Panc1 (cell line): Measurements from ENCODE around the gene CHMP4A. TPM values are rescaled to one million over a fixed set of nuclear protein-coding genes. Genes with fewer than 3 reads are reported as not detected.

ENCODE experiments used
- ATAC-seq: fragments of 200-7000 bp; cut with Tn5 transposase; 2 replicates; pipeline ENCODE4 v1.9.1; 2020; ENCODE audit warnings: mild to moderate bottlenecking, moderate library complexity
- BruUV-seq: library from RNA; stranded (reverse); fragments of 400-500 nt; replicated peaks from 2 replicates; lab custom pipeline; 2021; lab: Mats Ljungman, UMichigan
- CTCF ChIA-PET: fragments of 300-600 bp; sonication (Branson Sonifier 250); formaldehyde crosslinking; loops from one replicate; lab custom pipeline; 2022; ENCODE audit warnings: antibody characterized with exemption; lab: Charles Lee
- POLR2A ChIA-PET: fragments of 300-600 bp; sonication (Branson Sonifier 250); formaldehyde crosslinking; loops from one replicate; lab custom pipeline; 2022; ENCODE audit warnings: antibody characterized with exemption; lab: Charles Lee
- DNase-seq: peaks from one replicate; pipeline ENCODE4 v3.0.0-alpha.2; 2010; ENCODE audit warnings: low read depth, low spot score
- H3K27ac ChIP-seq: 2 replicates; pipeline ENCODE4 v1.5.1; 2011; ENCODE audit warnings: mild to moderate bottlenecking, low read length, inconsistent platforms
- H3K27me3 ChIP-seq: fragments of 200-500 bp; sonication (Bioruptor generic); 2 replicates; pipeline ENCODE4 v1.6.0; 2014; ENCODE audit warnings: low read length, inconsistent platforms; ENCODE audit not compliant: control insufficient read depth, insufficient read depth
- H3K36me3 ChIP-seq: fragments of 200-500 bp; sonication (Bioruptor generic); 2 replicates; pipeline ENCODE4 v1.5.1; 2014; ENCODE audit warnings: inconsistent platforms, mild to moderate bottlenecking, low read length, moderate library complexity; ENCODE audit not compliant: control insufficient read depth, insufficient read depth
- H3K4me1 ChIP-seq: 2 replicates; pipeline ENCODE4 v1.5.1; 2011; ENCODE audit warnings: inconsistent platforms, mild to moderate bottlenecking, low read length, moderate library complexity; ENCODE audit not compliant: control insufficient read depth, insufficient read depth
- H3K4me3 ChIP-seq, 2 experiments: 2 replicates each; pipeline ENCODE4 v1.5.1; 2011 to 2012; ENCODE audit warnings: low read depth in 2 of 2, low read length in 2 of 2, mild to moderate bottlenecking in 2 of 2, inconsistent platforms in 1 of 2, moderate library complexity in 1 of 2
- H3K9me3 ChIP-seq: fragments of 200-500 bp; sonication (Bioruptor generic); 2 replicates; pipeline ENCODE4 v1.5.1; 2014; ENCODE audit warnings: low read depth, mild to moderate bottlenecking, inconsistent platforms, low read length, moderate library complexity; ENCODE audit not compliant: control insufficient read depth, insufficient read depth
- POLR2AphosphoS5 ChIP-seq: IDR thresholded peaks from 2 replicates; pipeline ENCODE4 v1.6.1; 2012; ENCODE audit warnings: mild to moderate bottlenecking, low read depth, low read length, moderate library complexity
- SIN3A ChIP-seq: IDR thresholded peaks from 2 replicates; pipeline ENCODE4 v1.6.1; 2012; ENCODE audit warnings: low read depth, mild to moderate bottlenecking, low read length, moderate library complexity, borderline replicate concordance; ENCODE audit not compliant: insufficient read depth
- TCF7L2 ChIP-seq: IDR thresholded peaks from 2 replicates; pipeline ENCODE4 v1.6.1; 2011; ENCODE audit warnings: mild to moderate bottlenecking, low read depth, low read length, inconsistent platforms
- in situ Hi-C: cut with HindIII; loops from 2 replicates; pipeline ENCODE4 v1.10.0; 2016; ENCODE audit warnings: low sequenced_read_pairs, low pct_unique_long_range_greater_than_20kb
- intact Hi-C: fragments of 100-400 bp; cut with micrococcal nuclease; formaldehyde crosslinking; loops from one replicate; pipeline ENCODE4 v1.10.0; 2022; ENCODE audit not compliant: unreplicated experiment
- total RNA-seq: library from RNA; stranded (reverse); gene quantifications from one replicate; pipeline ENCODE4 v1.2.1, GENCODE V29; 2021; ENCODE audit not compliant: unreplicated experiment
- TF ChIP-seq, protein P1 (sequence below): fragments of 450-650 bp; IDR thresholded peaks from 2 replicates; pipeline ENCODE4 v1.5.1; 2017; ENCODE audit warnings: mild to moderate bottlenecking
- TF ChIP-seq, protein P2 (sequence below), 2 experiments: IDR thresholded peaks; 2 replicates each; pipeline ENCODE4 v1.6.1; 2011 to 2012; ENCODE audit warnings: low read depth in 2 of 2, control low read depth in 1 of 2, low read length in 1 of 2, mild to moderate bottlenecking in 1 of 2, moderate library complexity in 1 of 2; ENCODE audit not compliant: insufficient read depth in 1 of 2

Gene CHMP4A
- total RNA-seq, 1 experiment from 2014 or later = 42.4 TPM

- no peak for DNase-seq
- Histone ChIP-seq H3K27me3 (no peaks in the 10 kb centered on the region), H3K9me3 (no peaks in the 10 kb centered on the region), H3K4me3 (no peak overlapping the region), H3K4me1 (peaks cover 26% of the 10 kb centered on the region), H3K36me3 (peaks cover 8% of the 10 kb centered on the region), H3K27ac (no peak overlapping the region)
- ChIA-PET POLR2A (interaction anchor here (0.5 kb wide), 1 partner anchor 194 kb away, joined by 5 read pairs; no protein-coding TSS in a partner anchor), CTCF (no interaction called here)
- BruUV-seq = no TSS peak
- ATAC-seq = no peak
- intact Hi-C loops (no loop called here), in situ Hi-C loops (no loop called here)
- TF ChIP-seq POLR2AphosphoS5 (no peak), TCF7L2 (no peak), SIN3A (no peak)
- TF ChIP-seq, protein P1, sequence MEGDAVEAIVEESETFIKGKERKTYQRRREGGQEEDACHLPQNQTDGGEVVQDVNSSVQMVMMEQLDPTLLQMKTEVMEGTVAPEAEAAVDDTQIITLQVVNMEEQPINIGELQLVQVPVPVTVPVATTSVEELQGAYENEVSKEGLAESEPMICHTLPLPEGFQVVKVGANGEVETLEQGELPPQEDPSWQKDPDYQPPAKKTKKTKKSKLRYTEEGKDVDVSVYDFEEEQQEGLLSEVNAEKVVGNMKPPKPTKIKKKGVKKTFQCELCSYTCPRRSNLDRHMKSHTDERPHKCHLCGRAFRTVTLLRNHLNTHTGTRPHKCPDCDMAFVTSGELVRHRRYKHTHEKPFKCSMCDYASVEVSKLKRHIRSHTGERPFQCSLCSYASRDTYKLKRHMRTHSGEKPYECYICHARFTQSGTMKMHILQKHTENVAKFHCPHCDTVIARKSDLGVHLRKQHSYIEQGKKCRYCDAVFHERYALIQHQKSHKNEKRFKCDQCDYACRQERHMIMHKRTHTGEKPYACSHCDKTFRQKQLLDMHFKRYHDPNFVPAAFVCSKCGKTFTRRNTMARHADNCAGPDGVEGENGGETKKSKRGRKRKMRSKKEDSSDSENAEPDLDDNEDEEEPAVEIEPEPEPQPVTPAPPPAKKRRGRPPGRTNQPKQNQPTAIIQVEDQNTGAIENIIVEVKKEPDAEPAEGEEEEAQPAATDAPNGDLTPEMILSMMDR = no peak
- TF ChIP-seq, protein P2, sequence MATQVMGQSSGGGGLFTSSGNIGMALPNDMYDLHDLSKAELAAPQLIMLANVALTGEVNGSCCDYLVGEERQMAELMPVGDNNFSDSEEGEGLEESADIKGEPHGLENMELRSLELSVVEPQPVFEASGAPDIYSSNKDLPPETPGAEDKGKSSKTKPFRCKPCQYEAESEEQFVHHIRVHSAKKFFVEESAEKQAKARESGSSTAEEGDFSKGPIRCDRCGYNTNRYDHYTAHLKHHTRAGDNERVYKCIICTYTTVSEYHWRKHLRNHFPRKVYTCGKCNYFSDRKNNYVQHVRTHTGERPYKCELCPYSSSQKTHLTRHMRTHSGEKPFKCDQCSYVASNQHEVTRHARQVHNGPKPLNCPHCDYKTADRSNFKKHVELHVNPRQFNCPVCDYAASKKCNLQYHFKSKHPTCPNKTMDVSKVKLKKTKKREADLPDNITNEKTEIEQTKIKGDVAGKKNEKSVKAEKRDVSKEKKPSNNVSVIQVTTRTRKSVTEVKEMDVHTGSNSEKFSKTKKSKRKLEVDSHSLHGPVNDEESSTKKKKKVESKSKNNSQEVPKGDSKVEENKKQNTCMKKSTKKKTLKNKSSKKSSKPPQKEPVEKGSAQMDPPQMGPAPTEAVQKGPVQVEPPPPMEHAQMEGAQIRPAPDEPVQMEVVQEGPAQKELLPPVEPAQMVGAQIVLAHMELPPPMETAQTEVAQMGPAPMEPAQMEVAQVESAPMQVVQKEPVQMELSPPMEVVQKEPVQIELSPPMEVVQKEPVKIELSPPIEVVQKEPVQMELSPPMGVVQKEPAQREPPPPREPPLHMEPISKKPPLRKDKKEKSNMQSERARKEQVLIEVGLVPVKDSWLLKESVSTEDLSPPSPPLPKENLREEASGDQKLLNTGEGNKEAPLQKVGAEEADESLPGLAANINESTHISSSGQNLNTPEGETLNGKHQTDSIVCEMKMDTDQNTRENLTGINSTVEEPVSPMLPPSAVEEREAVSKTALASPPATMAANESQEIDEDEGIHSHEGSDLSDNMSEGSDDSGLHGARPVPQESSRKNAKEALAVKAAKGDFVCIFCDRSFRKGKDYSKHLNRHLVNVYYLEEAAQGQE (IDR thresholded peaks at IDR 0.05; ENCODE audit: insufficient read depth in 1 of 2, low read depth in 2 of 2, low read length in 1 of 2) = no peak
Observed at GRCh38 chr14:24238123-24238522, 24.8 kb upstream of the CHMP4A start.

GRCh38 chr14:24237463-24237955 lies 24.2 kb upstream of the CHMP4A start:
- Histone ChIP-seq H3K27me3 (no peaks in the 10 kb centered on the region), H3K9me3 (no peaks in the 10 kb centered on the region), H3K36me3 (peaks cover 8% of the 10 kb centered on the region), H3K4me1 (peaks cover 26% of the 10 kb centered on the region), H3K27ac (no peak overlapping the region), H3K4me3 (no peak overlapping the region)
- no peak for ATAC-seq
- POLR2A ChIA-PET = interaction anchor here (0.5 kb wide), 1 partner anchor 194 kb away, joined by 5 read pairs; no protein-coding TSS in a partner anchor
- in situ Hi-C loops = no loop called here
- no peak for DNase-seq
- CTCF ChIA-PET = no interaction called here
- no TSS peak for BruUV-seq
- no peak for TF ChIP-seq TCF7L2
- no peak for TF ChIP-seq SIN3A
- TF ChIP-seq POLR2AphosphoS5 = no peak
- TF ChIP-seq, protein P2 (IDR thresholded peaks at IDR 0.05; ENCODE audit: insufficient read depth in 1 of 2, low read depth in 2 of 2, low read length in 1 of 2) = no peak
- TF ChIP-seq, protein P1 = no peak
- intact Hi-C loops = no loop called here
